ENCODE measurements around the gene MICAL2. TPM values are rescaled to one million over a fixed set of nuclear protein-coding genes. Genes with fewer than 3 reads are reported as not detected.

Gene MICAL2
- total RNA-seq, 1 experiment from 2014 or later: 37.4 TPM

- ChIA-PET CTCF (no interaction called here), POLR2A (no interaction called here), RAD21 (ENCODE audit: low non-redundant PET in 1 of 2, low total read pairs in 2 of 2, uncharacterized antibody in 2 of 2, unreplicated experiment in 2 of 2) (no interaction called here)
- TF ChIP-seq ELF1 (IDR thresholded peaks at IDR 0.05; ENCODE audit: borderline replicate concordance, low read depth) (no peak), SIN3A (IDR thresholded peaks at IDR 0.05; ENCODE audit: low read depth) (no peak), YY1 (IDR thresholded peaks at IDR 0.05; ENCODE audit: extremely low read depth, insufficient replicate concordance, low read depth, low read length) (no peak), TCF7L2 (IDR thresholded peaks at IDR 0.05; ENCODE audit: borderline replicate concordance, extremely low read depth, insufficient read depth, insufficient read length) (no peak), ZBTB33 (IDR thresholded peaks at IDR 0.05; ENCODE audit: extremely low read depth, insufficient replicate concordance, low read length) (no peak), POLR2AphosphoS5 (IDR thresholded peaks at IDR 0.05; ENCODE audit: low read depth, low read length) (no peak), ATF3 (IDR thresholded peaks at IDR 0.05) (no peak), EZH2phosphoT487 (IDR thresholded peaks at IDR 0.05; ENCODE audit: borderline replicate concordance) (no peak), EZH2 (IDR thresholded peaks at IDR 0.05) (no peak), REST (IDR thresholded peaks at IDR 0.05; ENCODE audit: low read depth) (no peak), MAX (IDR thresholded peaks at IDR 0.05) (no peak), CEBPB (IDR thresholded peaks at IDR 0.05; ENCODE audit: low read depth) (no peak), JUND (IDR thresholded peaks at IDR 0.05) (no peak)
- DNase-seq (ENCODE audit: low read depth, low spot score) (no peak), ATAC-seq (no peak)
- H3K79me2 ChIP-seq (ENCODE audit: insufficient read depth, low read length): no peaks in the 10 kb centered on the region
- H3K4me2 ChIP-seq (ENCODE audit: low read length): no peak overlapping the region
- no peak overlapping the region for H3K9ac ChIP-seq (ENCODE audit: low read length)
- no peaks in the 10 kb centered on the region for H3K9me3 ChIP-seq (ENCODE audit: control insufficient read depth in 1 of 2, insufficient read depth in 1 of 2, low read depth in 1 of 2, low read length in 2 of 2)
- intact Hi-C loops (cut with micrococcal nuclease): no loop called here
- peaks cover 11 to 19% of the 10 kb centered on the region in 2 experiments; a peak in 3 of 4 replicates for H3K4me1 ChIP-seq (ENCODE audit: control insufficient read depth in 1 of 2, insufficient read depth in 2 of 2, low read length in 2 of 2)
- H3K27ac ChIP-seq (ENCODE audit: low read depth, low read length): no peak overlapping the region
- H3K36me3 ChIP-seq (ENCODE audit: control insufficient read depth in 1 of 2, insufficient read depth in 2 of 2, low read length in 2 of 2): no peaks in the 10 kb centered on the region; a peak in 1 of 4 replicates
- H3K27me3 ChIP-seq (ENCODE audit: insufficient read depth, low read length): no peaks in the 10 kb centered on the region
- no peaks in the 10 kb centered on the region for H3K9me2 ChIP-seq (ENCODE audit: insufficient read depth)
- no peak overlapping the region for H3K4me3 ChIP-seq (replicated peaks in 1 of 2; ENCODE audit: low read depth in 1 of 2, low read length in 2 of 2)
- no TSS peak for BruUV-seq (replicated peaks)
- no peaks in the 10 kb centered on the region for H4K20me1 ChIP-seq (ENCODE audit: insufficient read depth)
- H2AFZ ChIP-seq (ENCODE audit: low read depth, low read length, poor library complexity, severe bottlenecking): no peak overlapping the region
Observed at GRCh38 chr11:12243911-12244550, 133.6 kb downstream of the MICAL2 start.

Measured in HCT116 (cell line).